SK-N-SH (cell line): ENCODE data around the gene ITPRID1. TPM values are rescaled to one million over a fixed set of nuclear protein-coding genes. Genes with fewer than 3 reads are reported as not detected.

ENCODE experiments used
- CTCF ChIA-PET: fragments of 300-600, 350-600 bp; formaldehyde crosslinking; extraction: SDS; loops from one replicate; lab custom pipeline; 2021; lab: Yijun Ruan, JAX
- POLR2A ChIA-PET: fragments of 350-600 bp; sonication (Branson Sonifier 250); formaldehyde crosslinking; extraction: SDS; loops from one replicate; lab custom pipeline; 2020; ENCODE audit warnings: antibody characterized with exemption, inconsistent platforms; lab: Yijun Ruan, JAX
- DNase-seq: peaks from one replicate; pipeline ENCODE4 v3.0.0; 2012
- H2AFZ ChIP-seq: fragments of 200-600 bp; sonication (generic); 2 replicates; pipeline ENCODE4 v1.8.1; 2016; ENCODE audit warnings: antibody characterized with exemption, mild to moderate bottlenecking, low read depth
- H3F3A ChIP-seq: fragments of 200-600 bp; sonication (generic); replicated peaks from 2 replicates; pipeline ENCODE3; 2016; ENCODE audit warnings: antibody characterized with exemption, mild to moderate bottlenecking; ENCODE audit not compliant: insufficient read depth
- H3K27ac ChIP-seq, 2 experiments: fragments of 200-500 bp in 1 of 2; fragments of 200-600 bp in 1 of 2; sonication (Bioruptor generic) in 1 of 2; sonication (generic), shearing (Covaris generic) in 1 of 2; 2 replicates each; pipeline versions ENCODE4 v1.5.1 to v1.6.1; 2014 to 2016; ENCODE audit warnings: low read depth in 2 of 2, inconsistent platforms in 1 of 2, low read length in 1 of 2, mild to moderate bottlenecking in 1 of 2, mixed read lengths in 1 of 2
- H3K27me3 ChIP-seq: fragments of 200-600 bp; sonication (generic), shearing (Covaris generic); 2 replicates; pipeline ENCODE4 v1.6.1; 2016; ENCODE audit warnings: mixed run types; ENCODE audit not compliant: insufficient read depth
- H3K36me3 ChIP-seq, 2 experiments: fragments of 200-500 bp in 1 of 2; fragments of 200-600 bp in 1 of 2; sonication (Bioruptor generic) in 1 of 2; sonication (generic) in 1 of 2; replicated peaks in 1 of 2; 2 replicates each; pipeline versions ENCODE3 to v1.5.1; 2014 to 2016; ENCODE audit warnings: low read length in 1 of 2, mild to moderate bottlenecking in 1 of 2; ENCODE audit not compliant: insufficient read depth in 2 of 2, control insufficient read depth in 1 of 2
- H3K4me1 ChIP-seq, 2 experiments: fragments of 200-500 bp in 1 of 2; fragments of 200-600 bp in 1 of 2; sonication (Bioruptor generic) in 1 of 2; sonication (generic), shearing (Covaris generic) in 1 of 2; 2 replicates each; pipeline versions ENCODE4 v1.5.1 to v1.6.1; 2014 to 2016; ENCODE audit warnings: low read depth in 1 of 2, low read length in 1 of 2, mixed run types in 1 of 2; ENCODE audit not compliant: insufficient read depth in 2 of 2, control insufficient read depth in 1 of 2
- H3K4me2 ChIP-seq: fragments of 200-600 bp; sonication (generic), shearing (Covaris generic); 2 replicates; pipeline ENCODE4 v1.6.1; 2017; ENCODE audit warnings: mixed run types
- H3K4me3 ChIP-seq, 2 experiments: fragments of 200-500 bp in 1 of 2; fragments of 200-600 bp in 1 of 2; sonication (Bioruptor generic) in 1 of 2; sonication (generic), shearing (Covaris generic) in 1 of 2; 2 replicates each; pipeline versions ENCODE4 v1.5.1 to v1.8.1; 2014 to 2016; ENCODE audit warnings: low read depth in 2 of 2, inconsistent platforms in 1 of 2, low read length in 1 of 2, mild to moderate bottlenecking in 1 of 2, mixed read lengths in 1 of 2, moderate library complexity in 1 of 2
- H3K79me2 ChIP-seq: fragments of 200-600 bp; sonication (generic); 2 replicates; pipeline ENCODE4 v1.8.1; 2017; ENCODE audit warnings: mild to moderate bottlenecking; ENCODE audit not compliant: insufficient read depth
- H3K9ac ChIP-seq: fragments of 200-600 bp; sonication (generic); 2 replicates; pipeline ENCODE4 v1.6.1; 2017; ENCODE audit warnings: mixed run types
- H3K9me2 ChIP-seq: fragments of 200-600 bp; sonication (generic); 2 replicates; pipeline ENCODE4 v1.6.1; 2017; ENCODE audit warnings: mixed run types
- H3K9me3 ChIP-seq: fragments of 200-600 bp; sonication (generic); 2 replicates; pipeline ENCODE4 v1.6.1; 2017; ENCODE audit warnings: mixed run types, mild to moderate bottlenecking, moderate library complexity
- H4K20me1 ChIP-seq: fragments of 200-600 bp; sonication (generic); 2 replicates; pipeline ENCODE4 v1.6.1; 2017; ENCODE audit warnings: mild to moderate bottlenecking, mixed run types; ENCODE audit not compliant: insufficient read depth
- ELF1 ChIP-seq: IDR thresholded peaks from 2 replicates; pipeline ENCODE4 v1.4.0; 2012
- EZH2phosphoT487 ChIP-seq: fragments of 200-600 bp; sonication (generic); IDR thresholded peaks from 2 replicates; pipeline ENCODE4 v1.6.1; 2017; ENCODE audit warnings: low read depth, mixed run types, mild to moderate bottlenecking, antibody characterized with exemption, moderate library complexity, borderline replicate concordance
- FOSL2 ChIP-seq: IDR thresholded peaks from 2 replicates; pipeline ENCODE4 v1.4.0; 2012; ENCODE audit warnings: low read depth, mild to moderate bottlenecking, moderate library complexity, borderline replicate concordance
- FOXJ3 ChIP-seq: sonication (generic); formaldehyde crosslinking; IDR thresholded peaks from 2 replicates; pipeline ENCODE4 v1.5.1; 2020; ENCODE audit warnings: mild to moderate bottlenecking, missing genetic modification reagents
- GATA2 ChIP-seq: sonication (generic); formaldehyde crosslinking; IDR thresholded peaks from 2 replicates; pipeline ENCODE4 v1.5.0; 2020; ENCODE audit warnings: mild to moderate bottlenecking, missing genetic modification reagents
- JUND ChIP-seq: IDR thresholded peaks from 2 replicates; pipeline ENCODE4 v1.4.0; 2012
- NRF1 ChIP-seq: IDR thresholded peaks from 2 replicates; pipeline ENCODE4 v1.6.1; 2012; ENCODE audit warnings: low read depth, mild to moderate bottlenecking, low read length
- POLR2AphosphoS5 ChIP-seq: IDR thresholded peaks from 2 replicates; pipeline ENCODE4 v1.6.1; 2012; ENCODE audit warnings: low read depth, low read length
- RFX5 ChIP-seq: IDR thresholded peaks from 2 replicates; pipeline ENCODE4 v1.6.1; 2012; ENCODE audit warnings: mild to moderate bottlenecking, improper control_type of control experiment, low read length
- SIN3A ChIP-seq: IDR thresholded peaks from 2 replicates; pipeline ENCODE4 v1.6.1; 2012; ENCODE audit warnings: low read depth, mild to moderate bottlenecking, low read length, moderate library complexity, borderline replicate concordance
- TCF12 ChIP-seq: IDR thresholded peaks from 2 replicates; pipeline ENCODE4 v1.4.0; 2012
- polyA plus RNA-seq, 3 experiments: library from polyadenylated mRNA; depleted of rRNA; stranded (reverse); fragments of >200 nt; gene quantifications; 2 replicates each; pipeline ENCODE4 v1.2.3, GENCODE V29; 2012
- TF ChIP-seq, protein P1 (sequence below): IDR thresholded peaks from 2 replicates; pipeline ENCODE4; 2012
- TF ChIP-seq, protein P2 (sequence below): IDR thresholded peaks from 2 replicates; pipeline ENCODE4 v1.6.1; 2012; ENCODE audit warnings: mild to moderate bottlenecking, low read depth, low read length, moderate library complexity
- TF ChIP-seq, protein P3 (sequence below): fragments of 200-600 bp; sonication (generic); IDR thresholded peaks from 2 replicates; pipeline ENCODE4 v1.6.1; 2017; ENCODE audit warnings: antibody characterized with exemption, mild to moderate bottlenecking, moderate library complexity
- TF ChIP-seq, protein P4 (sequence below): IDR thresholded peaks from 2 replicates; pipeline ENCODE4 v1.4.0; 2012; ENCODE audit warnings: low read depth, borderline replicate concordance
- TF ChIP-seq, protein P5 (sequence below): IDR thresholded peaks from 2 replicates; pipeline ENCODE4 v1.4.0; 2012; ENCODE audit warnings: low read depth, borderline replicate concordance
- TF ChIP-seq, protein P6 (sequence below): fragments of 150-350 bp; IDR thresholded peaks from 2 replicates; pipeline ENCODE4 v1.6.1; 2016; ENCODE audit warnings: mild to moderate bottlenecking, low read depth, low read length
- TF ChIP-seq, protein P7 (sequence below): IDR thresholded peaks from 2 replicates; pipeline ENCODE4 v1.4.0; 2012; ENCODE audit warnings: low read depth
- TF ChIP-seq, protein P8 (sequence below): fragments of 150-350 bp; IDR thresholded peaks from 2 replicates; pipeline ENCODE4 v1.6.1; 2017; ENCODE audit warnings: antibody characterized with exemption, low read length, low read depth, borderline replicate concordance

ITPRID1 gene
- polyA plus RNA-seq, 1 of the 3 experiments (the other 2 are of a cell fraction) = not detected

DNA sequence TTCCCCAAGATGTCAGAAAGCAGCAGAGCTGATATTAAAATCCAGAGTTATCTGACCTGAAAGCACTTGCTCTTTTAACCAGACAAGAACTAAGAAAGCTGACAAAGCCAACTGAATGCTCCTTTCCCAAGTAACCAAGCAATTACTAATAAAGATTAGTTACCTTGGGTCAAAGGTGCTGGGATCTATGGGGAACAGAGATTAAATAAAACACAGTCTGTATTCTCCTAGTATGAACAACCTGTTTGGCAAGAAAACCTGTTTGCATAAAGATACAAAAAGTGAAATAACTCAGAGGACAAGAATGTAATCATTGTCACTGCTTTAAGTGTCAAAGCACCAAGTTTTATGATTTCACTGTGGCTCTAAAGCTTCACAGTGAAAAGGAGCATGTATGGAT, 35.7 kb downstream of the ITPRID1 start:
- H3K9me3 ChIP-seq = no peaks in the 10 kb centered on the region
- no peaks in the 10 kb centered on the region for H3K9me2 ChIP-seq
- ChIA-PET POLR2A (no interaction called here), CTCF (no interaction called here)
- H3K79me2 ChIP-seq = no peaks in the 10 kb centered on the region
- H3K4me2 ChIP-seq = no peak overlapping the region
- no peaks in the 10 kb centered on the region for H3K36me3 ChIP-seq
- H3K4me3 ChIP-seq = no peak overlapping the region
- TF ChIP-seq SIN3A = no peak
- TF ChIP-seq, protein P1, sequence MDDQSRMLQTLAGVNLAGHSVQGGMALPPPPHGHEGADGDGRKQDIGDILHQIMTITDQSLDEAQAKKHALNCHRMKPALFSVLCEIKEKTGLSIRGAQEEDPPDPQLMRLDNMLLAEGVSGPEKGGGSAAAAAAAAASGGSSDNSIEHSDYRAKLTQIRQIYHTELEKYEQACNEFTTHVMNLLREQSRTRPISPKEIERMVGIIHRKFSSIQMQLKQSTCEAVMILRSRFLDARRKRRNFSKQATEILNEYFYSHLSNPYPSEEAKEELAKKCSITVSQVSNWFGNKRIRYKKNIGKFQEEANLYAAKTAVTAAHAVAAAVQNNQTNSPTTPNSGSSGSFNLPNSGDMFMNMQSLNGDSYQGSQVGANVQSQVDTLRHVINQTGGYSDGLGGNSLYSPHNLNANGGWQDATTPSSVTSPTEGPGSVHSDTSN = no peak
- TF ChIP-seq FOXJ3 = no peak
- TF ChIP-seq, protein P2, sequence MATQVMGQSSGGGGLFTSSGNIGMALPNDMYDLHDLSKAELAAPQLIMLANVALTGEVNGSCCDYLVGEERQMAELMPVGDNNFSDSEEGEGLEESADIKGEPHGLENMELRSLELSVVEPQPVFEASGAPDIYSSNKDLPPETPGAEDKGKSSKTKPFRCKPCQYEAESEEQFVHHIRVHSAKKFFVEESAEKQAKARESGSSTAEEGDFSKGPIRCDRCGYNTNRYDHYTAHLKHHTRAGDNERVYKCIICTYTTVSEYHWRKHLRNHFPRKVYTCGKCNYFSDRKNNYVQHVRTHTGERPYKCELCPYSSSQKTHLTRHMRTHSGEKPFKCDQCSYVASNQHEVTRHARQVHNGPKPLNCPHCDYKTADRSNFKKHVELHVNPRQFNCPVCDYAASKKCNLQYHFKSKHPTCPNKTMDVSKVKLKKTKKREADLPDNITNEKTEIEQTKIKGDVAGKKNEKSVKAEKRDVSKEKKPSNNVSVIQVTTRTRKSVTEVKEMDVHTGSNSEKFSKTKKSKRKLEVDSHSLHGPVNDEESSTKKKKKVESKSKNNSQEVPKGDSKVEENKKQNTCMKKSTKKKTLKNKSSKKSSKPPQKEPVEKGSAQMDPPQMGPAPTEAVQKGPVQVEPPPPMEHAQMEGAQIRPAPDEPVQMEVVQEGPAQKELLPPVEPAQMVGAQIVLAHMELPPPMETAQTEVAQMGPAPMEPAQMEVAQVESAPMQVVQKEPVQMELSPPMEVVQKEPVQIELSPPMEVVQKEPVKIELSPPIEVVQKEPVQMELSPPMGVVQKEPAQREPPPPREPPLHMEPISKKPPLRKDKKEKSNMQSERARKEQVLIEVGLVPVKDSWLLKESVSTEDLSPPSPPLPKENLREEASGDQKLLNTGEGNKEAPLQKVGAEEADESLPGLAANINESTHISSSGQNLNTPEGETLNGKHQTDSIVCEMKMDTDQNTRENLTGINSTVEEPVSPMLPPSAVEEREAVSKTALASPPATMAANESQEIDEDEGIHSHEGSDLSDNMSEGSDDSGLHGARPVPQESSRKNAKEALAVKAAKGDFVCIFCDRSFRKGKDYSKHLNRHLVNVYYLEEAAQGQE = no peak
- TF ChIP-seq ELF1 = no peak
- TF ChIP-seq, protein P3, sequence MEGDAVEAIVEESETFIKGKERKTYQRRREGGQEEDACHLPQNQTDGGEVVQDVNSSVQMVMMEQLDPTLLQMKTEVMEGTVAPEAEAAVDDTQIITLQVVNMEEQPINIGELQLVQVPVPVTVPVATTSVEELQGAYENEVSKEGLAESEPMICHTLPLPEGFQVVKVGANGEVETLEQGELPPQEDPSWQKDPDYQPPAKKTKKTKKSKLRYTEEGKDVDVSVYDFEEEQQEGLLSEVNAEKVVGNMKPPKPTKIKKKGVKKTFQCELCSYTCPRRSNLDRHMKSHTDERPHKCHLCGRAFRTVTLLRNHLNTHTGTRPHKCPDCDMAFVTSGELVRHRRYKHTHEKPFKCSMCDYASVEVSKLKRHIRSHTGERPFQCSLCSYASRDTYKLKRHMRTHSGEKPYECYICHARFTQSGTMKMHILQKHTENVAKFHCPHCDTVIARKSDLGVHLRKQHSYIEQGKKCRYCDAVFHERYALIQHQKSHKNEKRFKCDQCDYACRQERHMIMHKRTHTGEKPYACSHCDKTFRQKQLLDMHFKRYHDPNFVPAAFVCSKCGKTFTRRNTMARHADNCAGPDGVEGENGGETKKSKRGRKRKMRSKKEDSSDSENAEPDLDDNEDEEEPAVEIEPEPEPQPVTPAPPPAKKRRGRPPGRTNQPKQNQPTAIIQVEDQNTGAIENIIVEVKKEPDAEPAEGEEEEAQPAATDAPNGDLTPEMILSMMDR = no peak
- TF ChIP-seq TCF12 = no peak
- TF ChIP-seq, protein P4, sequence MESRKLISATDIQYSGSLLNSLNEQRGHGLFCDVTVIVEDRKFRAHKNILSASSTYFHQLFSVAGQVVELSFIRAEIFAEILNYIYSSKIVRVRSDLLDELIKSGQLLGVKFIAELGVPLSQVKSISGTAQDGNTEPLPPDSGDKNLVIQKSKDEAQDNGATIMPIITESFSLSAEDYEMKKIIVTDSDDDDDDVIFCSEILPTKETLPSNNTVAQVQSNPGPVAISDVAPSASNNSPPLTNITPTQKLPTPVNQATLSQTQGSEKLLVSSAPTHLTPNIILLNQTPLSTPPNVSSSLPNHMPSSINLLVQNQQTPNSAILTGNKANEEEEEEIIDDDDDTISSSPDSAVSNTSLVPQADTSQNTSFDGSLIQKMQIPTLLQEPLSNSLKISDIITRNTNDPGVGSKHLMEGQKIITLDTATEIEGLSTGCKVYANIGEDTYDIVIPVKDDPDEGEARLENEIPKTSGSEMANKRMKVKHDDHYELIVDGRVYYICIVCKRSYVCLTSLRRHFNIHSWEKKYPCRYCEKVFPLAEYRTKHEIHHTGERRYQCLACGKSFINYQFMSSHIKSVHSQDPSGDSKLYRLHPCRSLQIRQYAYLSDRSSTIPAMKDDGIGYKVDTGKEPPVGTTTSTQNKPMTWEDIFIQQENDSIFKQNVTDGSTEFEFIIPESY = no peak
- no peak for TF ChIP-seq JUND
- TF ChIP-seq GATA2 (CRISPR knock-in tag) = no peak
- no peak for TF ChIP-seq EZH2phosphoT487
- TF ChIP-seq, protein P5, sequence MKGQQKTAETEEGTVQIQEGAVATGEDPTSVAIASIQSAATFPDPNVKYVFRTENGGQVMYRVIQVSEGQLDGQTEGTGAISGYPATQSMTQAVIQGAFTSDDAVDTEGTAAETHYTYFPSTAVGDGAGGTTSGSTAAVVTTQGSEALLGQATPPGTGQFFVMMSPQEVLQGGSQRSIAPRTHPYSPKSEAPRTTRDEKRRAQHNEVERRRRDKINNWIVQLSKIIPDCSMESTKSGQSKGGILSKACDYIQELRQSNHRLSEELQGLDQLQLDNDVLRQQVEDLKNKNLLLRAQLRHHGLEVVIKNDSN = no peak
- TF ChIP-seq, protein P6, sequence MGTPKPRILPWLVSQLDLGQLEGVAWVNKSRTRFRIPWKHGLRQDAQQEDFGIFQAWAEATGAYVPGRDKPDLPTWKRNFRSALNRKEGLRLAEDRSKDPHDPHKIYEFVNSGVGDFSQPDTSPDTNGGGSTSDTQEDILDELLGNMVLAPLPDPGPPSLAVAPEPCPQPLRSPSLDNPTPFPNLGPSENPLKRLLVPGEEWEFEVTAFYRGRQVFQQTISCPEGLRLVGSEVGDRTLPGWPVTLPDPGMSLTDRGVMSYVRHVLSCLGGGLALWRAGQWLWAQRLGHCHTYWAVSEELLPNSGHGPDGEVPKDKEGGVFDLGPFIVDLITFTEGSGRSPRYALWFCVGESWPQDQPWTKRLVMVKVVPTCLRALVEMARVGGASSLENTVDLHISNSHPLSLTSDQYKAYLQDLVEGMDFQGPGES = no peak
- TF ChIP-seq, protein P7, sequence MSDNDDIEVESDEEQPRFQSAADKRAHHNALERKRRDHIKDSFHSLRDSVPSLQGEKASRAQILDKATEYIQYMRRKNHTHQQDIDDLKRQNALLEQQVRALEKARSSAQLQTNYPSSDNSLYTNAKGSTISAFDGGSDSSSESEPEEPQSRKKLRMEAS = no peak
- TF ChIP-seq POLR2AphosphoS5 = no peak
- TF ChIP-seq RFX5 = no peak
- TF ChIP-seq FOSL2 = no peak
- no peak for TF ChIP-seq NRF1
- TF ChIP-seq, protein P8, sequence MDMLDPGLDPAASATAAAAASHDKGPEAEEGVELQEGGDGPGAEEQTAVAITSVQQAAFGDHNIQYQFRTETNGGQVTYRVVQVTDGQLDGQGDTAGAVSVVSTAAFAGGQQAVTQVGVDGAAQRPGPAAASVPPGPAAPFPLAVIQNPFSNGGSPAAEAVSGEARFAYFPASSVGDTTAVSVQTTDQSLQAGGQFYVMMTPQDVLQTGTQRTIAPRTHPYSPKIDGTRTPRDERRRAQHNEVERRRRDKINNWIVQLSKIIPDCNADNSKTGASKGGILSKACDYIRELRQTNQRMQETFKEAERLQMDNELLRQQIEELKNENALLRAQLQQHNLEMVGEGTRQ = no peak
- no peaks in the 10 kb centered on the region; the same call in 1 of the 2 replicates for H3K27me3 ChIP-seq
- no peak overlapping the region for H3K27ac ChIP-seq
- H3K4me1 ChIP-seq = no peaks in the 10 kb centered on the region
- no peak overlapping the region for H2AFZ ChIP-seq
- no peak for DNase-seq
- H4K20me1 ChIP-seq = no peaks in the 10 kb centered on the region
- no peak overlapping the region for H3K9ac ChIP-seq
- no peaks in the 10 kb centered on the region for H3F3A ChIP-seq
